SU-DHL-6 (cell line): ENCODE data around the gene KLHL7.

ENCODE experiments used
- CTCF ChIP-seq: fragments of 200-600 bp; sonication (generic); IDR thresholded peaks from one replicate; pipeline ENCODE4 v1.5.1; 2017; ENCODE audit warnings: antibody characterized with exemption, mild to moderate bottlenecking, low read length, moderate library complexity; ENCODE audit not compliant: insufficient read depth, poor library complexity, severe bottlenecking
- EZH2phosphoT487 ChIP-seq: fragments of 200-600 bp; sonication (generic), shearing (Covaris generic); conservative IDR thresholded peaks from 2 replicates; pipeline ENCODE4 v1.6.1; 2018; ENCODE audit warnings: mild to moderate bottlenecking, antibody characterized with exemption, low read length, moderate library complexity, mixed read lengths

GRCh38 chr7:23106823-23107663 is 1.5 kb downstream of the KLHL7 start:
- no peak for TF ChIP-seq CTCF
- TF ChIP-seq EZH2phosphoT487, result no peak
